Stimulated activated CD4-positive, alpha-beta T cell treated with anti-CD3 and anti-CD28 coated beads, TNF-alpha, amount 100 ng/mL, for 4 hours (primary cell): ENCODE data around the gene TRIM28.

ENCODE experiments used
- DNase-seq, 3 experiments: peaks; one replicate each; pipeline ENCODE4 v3.0.0-alpha.2; 2020; ENCODE audit warnings: low read depth in 3 of 3

The TRIM28 gene

DNA sequence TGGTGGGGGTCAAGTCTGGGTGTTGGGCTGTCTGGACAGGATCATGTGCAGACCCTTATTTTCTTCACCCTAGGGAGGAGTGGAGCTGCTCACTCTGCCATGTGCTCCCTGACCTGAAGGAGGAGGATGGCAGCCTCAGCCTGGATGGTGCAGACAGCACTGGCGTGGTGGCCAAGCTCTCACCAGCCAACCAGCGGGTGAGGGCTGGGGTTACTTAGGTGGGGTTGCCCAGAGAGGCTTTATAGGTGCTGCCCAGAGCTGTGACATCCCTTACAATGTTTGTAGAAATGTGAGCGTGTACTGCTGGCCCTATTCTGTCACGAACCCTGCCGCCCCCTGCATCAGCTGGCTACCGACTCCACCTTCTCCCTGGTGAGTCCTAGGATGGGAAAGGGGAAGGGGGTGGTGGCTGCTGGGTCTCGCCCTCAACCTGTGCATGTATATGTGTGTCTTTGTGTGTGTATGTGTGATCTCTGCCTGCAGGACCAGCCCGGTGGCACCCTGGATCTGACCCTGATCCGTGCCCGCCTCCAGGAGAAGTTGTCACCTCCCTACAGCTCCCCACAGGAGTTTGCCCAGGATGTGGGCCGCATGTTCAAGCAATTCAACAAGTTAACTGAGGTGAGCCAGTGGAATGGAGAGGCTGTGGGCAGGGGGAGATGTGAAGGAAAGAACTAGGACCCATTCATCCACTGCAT is 5.9 kb downstream of the TRIM28 start:
- no peak for DNase-seq

DNA sequence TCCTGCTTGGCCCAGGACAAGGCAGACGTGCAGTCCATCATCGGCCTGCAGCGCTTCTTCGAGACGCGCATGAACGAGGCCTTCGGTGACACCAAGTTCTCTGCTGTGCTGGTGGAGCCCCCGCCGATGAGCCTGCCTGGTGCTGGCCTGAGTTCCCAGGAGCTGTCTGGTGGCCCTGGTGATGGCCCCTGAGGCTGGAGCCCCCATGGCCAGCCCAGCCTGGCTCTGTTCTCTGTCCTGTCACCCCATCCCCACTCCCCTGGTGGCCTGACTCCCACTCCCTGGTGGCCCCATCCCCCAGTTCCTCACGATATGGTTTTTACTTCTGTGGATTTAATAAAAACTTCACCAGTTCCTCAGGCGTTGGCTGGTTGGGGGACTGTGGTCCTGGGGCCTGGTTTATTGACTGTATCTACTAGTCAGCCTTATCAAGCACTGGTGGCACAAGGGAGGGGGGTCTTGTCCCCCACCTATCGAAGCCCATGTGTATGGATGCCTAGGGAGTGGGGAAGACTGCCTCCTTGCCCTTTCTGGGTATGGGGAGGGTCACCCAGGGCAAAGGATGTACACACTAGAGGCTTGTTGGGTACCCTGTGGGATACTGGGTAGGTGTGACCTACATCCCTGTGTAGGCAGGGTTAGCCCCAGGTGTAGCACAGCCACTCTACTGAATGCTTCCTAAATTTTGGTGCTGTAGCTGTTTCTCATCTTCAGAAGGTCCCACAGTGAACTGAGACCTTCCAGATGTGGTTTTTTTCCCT is 6.7 kb downstream of the TRIM28 start:
- no peak for DNase-seq

- no peak for DNase-seq
These were observed 7.2 kb downstream of the TRIM28 start for GRCh38 chr19:58551123-58551497.

- DNase-seq, result no peak
These were observed 8.0 kb downstream of the TRIM28 start for GRCh38 chr19:58551577-58552471.

DNA sequence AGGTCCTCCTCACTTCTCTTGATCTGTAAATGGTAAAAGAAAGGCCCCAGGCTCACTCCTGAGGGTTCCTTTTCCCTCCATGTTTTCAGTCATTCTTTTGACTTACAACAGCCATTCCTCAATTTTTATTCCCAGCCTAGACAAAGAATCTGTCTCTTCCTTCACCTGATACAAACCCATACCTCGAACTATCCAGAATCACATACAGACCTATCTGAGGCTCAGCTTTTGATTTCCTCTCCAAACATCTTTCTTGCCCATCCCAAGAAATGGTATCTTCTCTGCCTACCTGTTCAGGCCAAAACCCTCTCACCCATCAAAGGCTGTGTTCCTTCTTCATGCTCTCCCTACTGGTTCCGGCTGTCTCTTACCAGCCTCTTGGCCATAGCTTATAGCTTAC is 8.8 kb downstream of the TRIM28 start:
- DNase-seq, result no peak

GRCh38 chr19:58553799-58554493 is 10.1 kb downstream of the TRIM28 start:
- no peak for DNase-seq

- peak; percentile 92 to 98 (median 97) for DNase-seq
These were observed 10.9 kb downstream of the TRIM28 start, which contains the start of gene CHMP2A for GRCh38 chr19:58554494-58555368. CHMP2A (minus strand) TSS chr19:58555105; CDS start chr19:58554212, 893 bp downstream.

DNA sequence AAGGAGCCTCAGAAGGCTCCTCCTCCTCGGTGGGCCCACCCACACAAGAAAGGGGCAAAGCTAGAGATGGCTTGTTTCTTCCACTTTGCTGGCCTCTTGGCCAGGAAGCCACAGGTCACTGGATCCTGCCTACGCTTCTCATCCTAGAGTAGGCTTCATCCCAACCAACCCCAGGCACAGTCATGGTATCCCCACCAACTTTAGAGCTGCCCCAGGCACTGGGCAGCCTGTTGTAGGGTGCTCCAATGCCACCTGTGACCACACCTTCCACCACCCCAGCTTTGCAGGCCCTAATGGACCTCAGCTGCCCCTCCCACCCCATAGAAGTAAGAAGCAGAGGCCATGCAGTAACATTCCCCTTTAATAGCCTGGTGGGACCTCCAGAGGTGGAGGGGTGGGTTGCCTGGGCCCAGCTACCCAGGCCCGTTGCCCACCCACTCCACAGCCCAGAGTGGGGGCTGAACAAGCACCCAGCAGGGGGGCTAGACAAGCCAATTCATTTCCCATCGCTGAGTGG is 11.6 kb downstream of the TRIM28 start:
- DNase-seq, result no peak

DNA sequence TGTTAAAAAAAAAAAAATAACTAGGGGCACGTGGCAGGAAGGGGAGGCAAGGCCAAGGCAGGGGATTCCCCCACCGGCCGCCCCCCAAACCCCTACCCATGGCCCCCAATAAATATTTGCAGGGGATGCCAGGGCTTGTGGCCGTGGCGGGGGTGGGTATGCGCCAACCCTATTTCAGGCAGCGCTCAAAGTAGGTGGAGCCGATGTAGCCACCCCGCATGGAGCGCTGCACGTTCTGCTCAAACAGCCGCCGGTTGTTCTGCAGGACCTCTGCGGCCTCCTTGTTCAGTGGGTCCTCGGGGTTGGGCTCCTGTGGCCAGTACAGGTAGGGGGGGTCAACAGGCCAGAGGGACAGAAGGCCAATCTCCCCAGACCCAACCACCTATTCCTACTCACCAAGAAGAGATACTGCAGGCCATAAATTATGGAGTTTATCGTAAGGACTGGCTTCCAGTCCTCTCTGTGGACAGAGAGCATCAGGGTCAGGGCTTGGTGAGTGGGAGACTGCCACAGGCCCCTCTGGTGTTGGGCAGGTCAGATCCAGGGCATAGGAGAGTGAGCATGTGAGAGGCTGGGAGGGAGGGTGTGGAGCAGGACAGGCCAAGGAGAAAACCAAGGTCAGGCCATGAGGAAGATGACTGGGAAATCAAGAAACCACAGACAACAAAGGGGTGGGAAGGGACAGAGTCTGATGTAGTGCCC is 12.2 kb downstream of the TRIM28 start:
- no peak for DNase-seq

DNA sequence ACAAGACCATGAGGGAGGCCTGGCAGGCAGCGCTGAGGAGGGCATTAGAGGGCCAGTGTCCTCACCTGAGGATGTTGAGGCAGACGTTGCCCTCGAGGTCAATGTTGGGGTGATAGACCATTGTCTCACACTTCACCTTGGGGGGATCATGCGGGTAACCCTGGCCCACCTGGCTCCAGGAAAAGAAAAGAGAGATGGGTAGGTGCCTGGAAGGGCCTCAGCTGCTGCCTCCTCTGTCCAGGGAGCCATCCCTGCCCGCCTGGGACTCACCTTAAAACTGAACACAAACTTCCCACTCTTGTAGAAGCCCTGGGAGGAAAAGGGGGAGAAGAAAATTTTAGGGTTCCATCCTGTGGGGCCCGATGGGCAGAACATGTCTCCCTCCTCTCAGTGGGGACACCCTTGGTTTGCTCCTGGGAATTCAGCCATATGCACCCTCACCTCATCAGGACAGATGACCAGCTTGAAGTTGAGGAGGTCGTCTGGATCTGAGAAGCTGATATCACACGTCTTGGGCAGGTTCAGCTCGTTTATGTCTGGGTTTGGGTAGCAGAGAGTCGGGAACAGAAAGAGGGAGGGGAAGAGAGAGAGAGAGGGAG is 12.9 kb downstream of the TRIM28 start:
- no peak for DNase-seq

DNA sequence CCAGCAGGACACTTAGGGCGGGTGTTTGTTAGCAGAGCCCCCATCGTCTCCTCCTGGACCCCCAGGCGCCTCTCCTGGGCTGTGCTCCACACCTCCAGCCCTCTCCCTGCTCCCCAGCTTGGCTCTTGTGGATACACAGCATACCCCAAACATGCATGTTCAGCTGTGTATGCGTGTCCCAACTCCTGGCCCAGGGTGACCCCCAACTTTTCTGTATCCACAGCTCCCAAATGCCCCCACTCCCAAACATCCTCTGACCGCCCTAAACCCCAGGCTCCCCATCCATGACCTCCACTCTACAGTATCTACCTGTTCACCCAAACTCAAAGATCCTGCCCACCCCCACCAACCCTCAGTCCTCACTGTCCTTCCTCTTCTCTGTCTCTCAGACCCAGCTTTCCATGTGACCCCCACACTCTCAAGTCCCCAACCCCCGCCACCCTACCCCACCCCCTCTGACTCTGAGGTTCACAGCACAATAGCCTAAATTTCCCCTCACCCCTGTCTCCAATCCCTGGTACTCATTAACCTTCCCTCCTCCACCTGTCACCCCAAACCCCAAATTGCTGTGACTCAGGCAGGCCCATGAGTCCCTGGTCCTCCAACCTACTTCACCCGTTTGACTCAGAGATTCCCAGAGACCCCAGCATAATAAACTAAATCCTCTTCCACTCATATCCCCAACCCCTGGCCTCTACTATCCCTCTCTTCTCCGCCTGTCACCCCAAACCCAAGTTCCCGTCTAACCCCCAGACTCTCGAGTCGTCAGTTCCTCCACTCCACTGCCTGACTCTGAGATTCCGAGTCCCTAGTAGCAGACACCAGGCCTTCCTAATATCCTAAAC is 13.6 kb downstream of the TRIM28 start:
- no peak for DNase-seq

DNA sequence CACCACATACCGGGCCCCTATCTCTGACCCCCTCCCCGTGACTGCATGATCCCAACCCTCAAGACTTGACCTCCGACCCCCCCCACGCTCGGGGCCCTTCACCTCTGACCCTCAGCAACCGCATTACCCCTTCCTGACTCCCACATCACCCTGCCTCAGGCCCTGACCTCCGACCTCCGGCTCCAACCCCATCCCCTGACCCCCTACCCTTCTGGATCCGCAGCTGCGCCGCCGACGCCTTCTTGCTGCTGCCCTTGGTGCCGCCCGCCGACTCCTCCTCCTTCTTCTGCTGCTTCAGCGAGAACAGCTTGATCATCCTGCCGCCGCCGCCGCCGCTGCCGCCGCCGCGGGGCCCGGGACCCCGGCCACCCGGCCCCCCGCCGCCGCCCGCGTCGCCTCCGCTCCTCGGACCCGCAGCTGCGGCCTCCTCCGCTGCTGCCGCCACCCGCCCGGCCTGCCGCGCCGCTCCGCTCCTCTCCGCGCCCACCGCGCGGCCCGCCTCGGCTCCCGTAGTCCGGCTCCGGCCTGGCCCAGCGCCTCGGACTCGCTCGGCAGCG is 14.3 kb downstream of the TRIM28 start, which contains the start of gene UBE2M:
UBE2M (minus strand) TSS at position 546 of the 557 bp plus-strand sequence; CDS start at position 316, 230 bp downstream.
- DNase-seq, result no peak

GRCh38 chr19:58558623-58559274 is 14.9 kb downstream of the TRIM28 start:
- peak; percentile 97 to 99 (median 98) for DNase-seq

DNA sequence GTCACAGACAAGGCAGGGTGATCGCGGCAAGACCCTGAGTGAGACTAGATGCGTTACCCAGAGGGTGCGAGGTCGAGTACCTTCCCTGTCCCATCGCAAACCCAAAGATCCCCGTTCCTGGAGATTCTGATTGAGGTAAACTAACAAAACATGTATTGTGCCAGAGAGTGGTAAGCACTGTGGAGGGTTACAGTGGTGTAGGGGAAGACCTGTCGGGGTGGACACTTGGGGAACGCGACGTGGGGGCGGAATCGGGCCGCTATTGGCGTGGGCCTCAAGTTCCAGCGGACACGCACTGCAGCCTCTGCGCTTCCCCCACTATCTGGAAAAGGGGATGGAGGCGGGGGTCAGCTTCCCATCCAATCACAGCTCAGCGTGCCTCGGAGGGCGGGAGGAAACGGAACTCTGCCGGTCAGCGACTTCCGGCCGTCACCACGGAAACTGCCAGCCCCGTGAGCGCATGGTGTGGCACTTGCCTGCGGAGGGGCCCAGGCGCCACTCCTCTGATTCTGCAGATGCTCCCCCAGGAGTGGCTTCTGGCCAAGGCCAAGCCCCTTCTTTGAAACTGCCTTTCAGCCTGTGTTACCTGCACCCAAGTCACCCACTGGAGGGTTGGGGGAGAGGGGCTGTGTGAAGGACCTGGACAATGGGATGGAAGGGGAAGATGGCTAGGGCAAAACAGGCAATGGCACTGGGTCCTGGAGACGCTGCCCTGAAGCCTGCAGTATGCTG is 15.6 kb downstream of the TRIM28 start:
- DNase-seq, result no peak

- no peak for DNase-seq
These were observed 16.4 kb downstream of the TRIM28 start for GRCh38 chr19:58560007-58560887.

DNA sequence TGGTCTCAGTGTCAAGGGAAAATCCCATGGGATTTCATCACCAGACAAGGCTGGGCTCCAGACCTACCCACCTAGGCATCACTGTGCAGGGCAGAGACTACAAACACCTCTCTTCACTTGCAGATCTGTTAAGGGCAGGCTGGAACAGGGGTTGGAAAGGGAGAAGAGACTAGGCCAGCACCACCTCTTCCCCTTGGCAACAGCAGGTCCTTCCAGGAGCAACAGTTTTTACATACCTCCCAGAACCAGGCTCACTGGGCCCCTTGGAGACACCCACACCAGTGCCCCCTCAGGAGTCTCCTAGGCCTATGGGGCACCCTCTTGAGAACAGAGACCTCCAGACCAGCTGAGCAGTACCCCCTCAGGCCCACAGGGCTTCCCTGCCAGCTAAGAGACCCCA is 17.1 kb downstream of the TRIM28 start:
- DNase-seq, result no peak
